Activated naive CD4-positive, alpha-beta T cell treated with Interleukin-2 at 50 U/mL for 16 hours (primary cell): ENCODE measurements around the gene NT5C.

Experiments used
- DNase-seq: peaks from one replicate; pipeline ENCODE4 v3.0.0-alpha.2; 2020

The NT5C gene

GRCh38 chr17:75114552-75115314, 16.8 kb downstream of the NT5C start:
- no peak for DNase-seq

- DNase-seq, result peak; percentile 89
These were observed 17.6 kb downstream of the NT5C start for GRCh38 chr17:75113798-75114551.

GRCh38 chr17:75111777-75112335, 19.7 kb downstream of the NT5C start:
- DNase-seq, result no peak

- no peak for DNase-seq
These were observed 21.2 kb downstream of the NT5C start for GRCh38 chr17:75110234-75110937.

- DNase-seq, result peak; percentile 94
These were observed 21.9 kb downstream of the NT5C start, which contains the start of gene ARMC7 for GRCh38 chr17:75109407-75110233. ARMC7 (plus strand) TSS chr17:75109969; CDS start chr17:75110289, 320 bp downstream.

- no peak for DNase-seq
These were observed 22.5 kb downstream of the NT5C start for GRCh38 chr17:75109046-75109406.

- DNase-seq, result no peak
These were observed 23.3 kb downstream of the NT5C start for GRCh38 chr17:75108193-75108592.

GRCh38 chr17:75105126-75106080, 26.1 kb downstream of the NT5C start:
- peak; percentile 39 for DNase-seq

- DNase-seq, result no peak
These were observed 27.7 kb downstream of the NT5C start for GRCh38 chr17:75103601-75104554.

GRCh38 chr17:75102385-75102821, 29.1 kb downstream of the NT5C start:
- DNase-seq, result no peak

GRCh38 chr17:75099881-75100595, 31.5 kb downstream of the NT5C start:
- no peak for DNase-seq

GRCh38 chr17:75098861-75099260, 32.7 kb downstream of the NT5C start:
- no peak for DNase-seq

- DNase-seq, result no peak
These were observed 33.7 kb downstream of the NT5C start for GRCh38 chr17:75097865-75098264.

- DNase-seq, result no peak
These were observed 35.4 kb downstream of the NT5C start for GRCh38 chr17:75096082-75096625.

GRCh38 chr17:75094871-75095399, 36.6 kb downstream of the NT5C start:
- DNase-seq, result no peak

GRCh38 chr17:75093548-75094158, 37.9 kb downstream of the NT5C start:
- no peak for DNase-seq

- DNase-seq, result no peak
These were observed 39.7 kb downstream of the NT5C start for GRCh38 chr17:75091855-75092327.
